Esophagus squamous epithelium (tissue), 5 donors: ENCODE data around the gene ZNF512. TPM values are rescaled to one million over a fixed set of nuclear protein-coding genes. Genes with fewer than 3 reads are reported as not detected.

Source experiments
- DNase-seq: peaks from one replicate; lab custom pipeline; 2025; lab: John Stamatoyannopoulos, UW
- H3K27ac ChIP-seq, 4 donors: fragments of 200-600 bp; sonication (generic); one replicate each; pipeline ENCODE4 v1.5.1; 2016 to 2019; ENCODE audit warnings: mild to moderate bottlenecking in 1 of 4
- H3K27me3 ChIP-seq, 4 donors: fragments of 200-600 bp; sonication (generic); 1 replicate in 3 of 4; 2 replicates in 1 of 4; pipeline versions ENCODE4 v1.5.1 to v1.6.0; 2017 to 2021; ENCODE audit warnings: antibody characterized with exemption in 1 of 4
- H3K36me3 ChIP-seq, 3 donors: fragments of 200-600 bp; sonication (generic); one replicate each; pipeline ENCODE4 v1.5.1; 2016 to 2019
- H3K4me1 ChIP-seq, 3 donors: fragments of 200-600 bp; sonication (generic); one replicate each; pipeline ENCODE4 v1.5.1; 2017 to 2019
- H3K4me3 ChIP-seq, 4 donors: fragments of 200-600 bp; sonication (generic); 1 replicate in 3 of 4; 2 replicates in 1 of 4; pipeline ENCODE4 v1.5.1; 2016 to 2019; ENCODE audit warnings: mild to moderate bottlenecking in 2 of 4, moderate library complexity in 1 of 4
- H3K9me3 ChIP-seq, 3 donors: fragments of 200-600 bp; sonication (generic); one replicate each; pipeline ENCODE4 v1.5.1; 2016 to 2019
- CTCF ChIP-seq, 6 experiments: fragments of 450-650 bp in 4 of 6; fragments of 200-600 bp in 2 of 6; sonication (generic) in 2 of 6; IDR thresholded peaks; one replicate each; pipeline ENCODE4 v1.5.1; 2016 to 2019; ENCODE audit warnings: antibody characterized with exemption in 6 of 6, mild to moderate bottlenecking in 4 of 6, moderate library complexity in 4 of 6
- POLR2A ChIP-seq, 4 donors: fragments of 450-650 bp; IDR thresholded peaks; one replicate each; pipeline ENCODE4 v1.6.1; 2017; ENCODE audit warnings: antibody characterized with exemption in 4 of 4, mild to moderate bottlenecking in 4 of 4, moderate library complexity in 3 of 4
- WGBS, 2 donors: methylation state at CpG; one replicate each; pipeline ENCODE4 v1.1.5; 2018; 5-methylcytosine and 5-hydroxymethylcytosine counted together
- intact Hi-C: fragments of 100-400 bp; cut with DNase I; formaldehyde crosslinking; loops from one replicate; pipeline ENCODE4 v1.15.0; 2022
- total RNA-seq, 4 donors: library from RNA; depleted of rRNA; stranded (reverse); fragments of >200 nt; gene quantifications; one replicate each; pipeline ENCODE4 v1.1.0, GENCODE V29; 2016
- donor health status: DM: yes; HTN: yes; CAD: no.

ZNF512 gene
- total RNA-seq, 4 donors from 2014 or later: 7.1 to 18.9 (median 15.7) TPM

GRCh38 chr2:27583390-27583915 lies 611 bp downstream of the ZNF512 start:
- Histone ChIP-seq H3K4me3 (peak overlapping the region; percentile 49 to 79 (median 64)), H3K9me3 (peaks cover 0 to 11% (median 7%) of the 10 kb centered on the region in 3 donors), H3K27me3 (no peaks in the 10 kb centered on the region), H3K4me1 (peaks cover 12 to 40% (median 17%) of the 10 kb centered on the region in 3 donors), H3K36me3 (no peaks in the 10 kb centered on the region), H3K27ac (peak overlapping the region; percentile 59 to 84 (median 80))
- no peak for TF ChIP-seq POLR2A (IDR thresholded peaks at IDR 0.05)
- TF ChIP-seq CTCF (IDR thresholded peaks at IDR 0.05): no peak
- WGBS, 2 donors: 2 to 3% methylated on average over 12 of the region's 12 CpGs
- DNase-seq: no peak
- intact Hi-C loops: no loop called here

DNA sequence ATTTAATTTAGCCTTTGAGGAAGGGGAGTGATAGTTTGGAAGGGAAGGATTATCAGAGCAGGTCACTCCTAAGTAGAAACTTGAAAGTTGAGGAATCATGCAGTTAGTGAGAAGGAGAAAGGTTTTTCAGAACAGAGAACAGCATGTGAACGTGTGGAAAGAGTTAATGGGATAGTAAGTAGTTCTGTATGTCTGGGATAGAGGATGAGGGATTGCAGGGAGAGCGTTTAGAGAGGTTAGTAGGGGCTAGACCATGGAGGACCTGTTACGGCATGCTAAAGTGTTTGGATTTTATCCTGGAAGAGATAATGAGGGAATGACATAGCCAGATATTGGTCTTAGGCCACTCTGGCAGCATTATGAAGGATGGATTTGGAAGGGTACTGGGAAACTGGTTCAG lies 1.8 kb downstream of the ZNF512 start:
- DNase-seq: no peak
- WGBS, 2 donors: 67 to 86% methylated on average over 3 of the region's 3 CpGs
- TF ChIP-seq CTCF (IDR thresholded peaks at IDR 0.05) (no peak), POLR2A (IDR thresholded peaks at IDR 0.05) (no peak)
- Histone ChIP-seq H3K4me1 (peaks cover 12 to 40% (median 17%) of the 10 kb centered on the region in 3 donors), H3K27ac (no peak overlapping the region), H3K27me3 (no peaks in the 10 kb centered on the region), H3K9me3 (peaks cover 0 to under 1% (median 0%) of the 10 kb centered on the region in 3 donors), H3K4me3 (peak overlapping the region in 1 of 4 donors; percentile 17), H3K36me3 (no peaks in the 10 kb centered on the region)
- intact Hi-C loops: no loop called here

DNA sequence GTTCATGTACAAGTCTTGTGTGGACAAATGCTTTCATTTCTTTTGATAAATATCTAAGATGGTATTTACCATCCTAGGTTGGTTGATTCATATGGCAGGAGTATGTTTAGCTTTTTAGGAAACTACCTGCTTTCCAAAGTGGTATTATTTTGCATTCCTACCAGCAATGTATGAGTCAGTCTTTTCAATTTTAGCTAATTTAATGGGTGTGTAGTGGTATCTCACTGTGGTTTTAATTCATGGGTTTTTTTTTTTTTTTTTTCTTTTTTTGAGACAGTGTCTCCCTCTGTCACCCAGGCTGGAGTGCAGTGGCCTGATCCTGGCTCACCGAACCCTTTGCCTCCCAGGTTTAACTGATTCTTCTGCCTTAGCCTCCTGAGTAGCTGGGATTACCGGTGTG lies 4.2 kb downstream of the ZNF512 start:
- 96 to 100% methylated on average over 1 to 2 of the region's 2 CpGs for WGBS, 2 donors
- Histone ChIP-seq H3K27ac (no peak overlapping the region), H3K27me3 (no peaks in the 10 kb centered on the region), H3K9me3 (peaks cover 0 to 16% (median 0%) of the 10 kb centered on the region in 3 donors), H3K4me3 (no peak overlapping the region), H3K36me3 (peaks cover 0 to 11% (median 0%) of the 10 kb centered on the region in 3 donors), H3K4me1 (peaks cover 12 to 40% (median 17%) of the 10 kb centered on the region in 3 donors)
- DNase-seq: no peak
- TF ChIP-seq POLR2A (IDR thresholded peaks at IDR 0.05): no peak
- TF ChIP-seq CTCF (IDR thresholded peaks at IDR 0.05): no peak
- intact Hi-C loops: no loop called here

DNA sequence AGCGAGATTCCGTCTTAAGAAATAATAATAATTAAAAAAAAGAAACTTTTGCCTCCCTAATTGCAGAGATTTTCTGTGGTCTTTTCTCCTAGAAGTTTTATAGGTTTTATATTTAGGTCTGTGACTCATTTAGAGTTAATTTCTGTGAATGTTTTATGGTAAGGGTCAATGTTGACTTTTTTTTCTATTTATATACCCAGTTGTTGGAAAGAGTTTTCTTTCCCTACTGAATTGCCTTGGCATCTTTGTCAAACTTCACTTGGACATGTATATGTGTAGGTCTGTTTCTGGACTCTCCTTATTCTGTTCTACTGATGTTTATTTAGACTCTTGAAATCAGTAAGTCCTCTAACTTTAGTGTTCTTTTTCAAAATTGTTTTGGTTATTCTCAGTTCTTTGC lies 5.5 kb downstream of the ZNF512 start:
- no peaks in the 10 kb centered on the region for H3K27me3 ChIP-seq
- intact Hi-C loops: no loop called here
- H3K4me1 ChIP-seq: peaks cover 12 to 32% (median 17%) of the 10 kb centered on the region in 3 donors
- no peak overlapping the region for H3K4me3 ChIP-seq
- H3K27ac ChIP-seq: no peak overlapping the region
- H3K9me3 ChIP-seq: peaks cover 0 to 16% (median 0%) of the 10 kb centered on the region in 3 donors
- TF ChIP-seq POLR2A (IDR thresholded peaks at IDR 0.05) (no peak), CTCF (IDR thresholded peaks at IDR 0.05) (no peak)
- 100% methylated on average over 2 of the region's 2 CpGs for WGBS, 2 donors
- no peak for DNase-seq
- peaks cover 0 to 12% (median 0%) of the 10 kb centered on the region in 3 donors for H3K36me3 ChIP-seq

- WGBS, 2 donors: 77 to 85% methylated on average over 3 of the region's 3 CpGs
- TF ChIP-seq CTCF (IDR thresholded peaks at IDR 0.05) (no peak), POLR2A (IDR thresholded peaks at IDR 0.05) (no peak)
- intact Hi-C loops: no loop called here
- peaks cover 0 to 28% (median 15%) of the 10 kb centered on the region in 3 donors for H3K9me3 ChIP-seq
- no peaks in the 10 kb centered on the region for H3K4me1 ChIP-seq
- H3K4me3 ChIP-seq: no peak overlapping the region
- no peaks in the 10 kb centered on the region for H3K27me3 ChIP-seq
- no peak for DNase-seq
- no peak overlapping the region for H3K27ac ChIP-seq
- H3K36me3 ChIP-seq: peaks cover 0 to 28% (median 0%) of the 10 kb centered on the region in 3 donors
Measured at GRCh38 chr2:27591745-27592144, 8.9 kb downstream of the ZNF512 start.
